Mesodermal cell (in vitro differentiated cells): Measurements from ENCODE around the gene GARNL3.

Experiments used
- H3K27ac ChIP-seq: 2 replicates; pipeline ENCODE4 v1.7.0; 2013; ENCODE audit warnings: mild to moderate bottlenecking, low read depth, low read length, moderate library complexity; ENCODE audit not compliant: severe bottlenecking
- H3K36me3 ChIP-seq: 2 replicates; pipeline ENCODE4 v1.7.1; 2013; ENCODE audit warnings: mild to moderate bottlenecking, low read length, moderate library complexity; ENCODE audit not compliant: control insufficient read depth, insufficient read depth
- H3K4me1 ChIP-seq: one replicate; pipeline ENCODE4 v1.7.1; 2013; ENCODE audit warnings: mild to moderate bottlenecking, low read length; ENCODE audit not compliant: insufficient read depth, control insufficient read depth, poor library complexity, severe bottlenecking
- H3K4me3 ChIP-seq: 2 replicates; pipeline ENCODE4 v1.7.0; 2013; ENCODE audit warnings: low read length, control low read depth, mild to moderate bottlenecking; ENCODE audit not compliant: insufficient read depth, poor library complexity, severe bottlenecking; ENCODE audit errors: extremely low read depth
- H3K9me3 ChIP-seq: 2 replicates; pipeline ENCODE4 v1.7.1; 2013; ENCODE audit warnings: mild to moderate bottlenecking, low read length, moderate library complexity; ENCODE audit not compliant: control insufficient read depth
- WGBS, 2 experiments: methylation state at CpG; one replicate each; pipeline ENCODE4 v1.1.5; 2013; ENCODE audit warnings: missing lambda C conversion rate in 2 of 2; ENCODE audit not compliant: insufficient coverage in 2 of 2; 5-methylcytosine and 5-hydroxymethylcytosine counted together

Gene GARNL3

DNA sequence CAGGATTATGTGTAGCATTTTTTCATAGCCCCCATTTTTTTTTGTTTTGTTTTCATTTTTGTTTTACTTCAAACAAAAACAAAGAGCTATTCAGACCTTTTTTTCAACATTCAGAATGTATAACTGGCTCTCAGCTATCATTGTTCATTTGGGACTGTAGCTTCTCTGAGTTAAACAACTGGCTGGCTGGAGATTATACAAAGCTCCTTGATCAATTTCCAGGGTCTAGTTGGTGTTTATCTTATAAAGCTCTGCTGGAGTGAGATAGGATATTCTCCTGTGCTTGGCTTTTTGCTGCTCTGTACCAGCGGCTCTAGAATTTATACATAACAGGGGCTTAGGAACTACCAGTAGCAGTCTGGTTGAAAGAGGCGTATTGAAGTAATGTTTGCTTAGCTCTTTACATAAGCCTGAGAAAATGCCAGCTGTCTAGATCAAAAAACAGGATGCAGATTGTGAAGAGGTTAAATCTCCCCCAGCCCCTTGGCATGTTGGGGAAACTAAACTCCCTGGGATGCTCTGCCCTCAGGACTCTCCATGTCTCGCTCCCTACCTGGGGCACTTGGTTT lies 15.2 kb downstream of the GARNL3 start:
- WGBS, 2 experiments = 83% methylated on average over 1 to 2 of the region's 3 CpGs
- Histone ChIP-seq H3K9me3 (no peaks in the 10 kb centered on the region), H3K4me1 (no peaks in the 10 kb centered on the region), H3K27ac (no peak overlapping the region), H3K4me3 (no peak overlapping the region), H3K36me3 (no peaks in the 10 kb centered on the region)

DNA sequence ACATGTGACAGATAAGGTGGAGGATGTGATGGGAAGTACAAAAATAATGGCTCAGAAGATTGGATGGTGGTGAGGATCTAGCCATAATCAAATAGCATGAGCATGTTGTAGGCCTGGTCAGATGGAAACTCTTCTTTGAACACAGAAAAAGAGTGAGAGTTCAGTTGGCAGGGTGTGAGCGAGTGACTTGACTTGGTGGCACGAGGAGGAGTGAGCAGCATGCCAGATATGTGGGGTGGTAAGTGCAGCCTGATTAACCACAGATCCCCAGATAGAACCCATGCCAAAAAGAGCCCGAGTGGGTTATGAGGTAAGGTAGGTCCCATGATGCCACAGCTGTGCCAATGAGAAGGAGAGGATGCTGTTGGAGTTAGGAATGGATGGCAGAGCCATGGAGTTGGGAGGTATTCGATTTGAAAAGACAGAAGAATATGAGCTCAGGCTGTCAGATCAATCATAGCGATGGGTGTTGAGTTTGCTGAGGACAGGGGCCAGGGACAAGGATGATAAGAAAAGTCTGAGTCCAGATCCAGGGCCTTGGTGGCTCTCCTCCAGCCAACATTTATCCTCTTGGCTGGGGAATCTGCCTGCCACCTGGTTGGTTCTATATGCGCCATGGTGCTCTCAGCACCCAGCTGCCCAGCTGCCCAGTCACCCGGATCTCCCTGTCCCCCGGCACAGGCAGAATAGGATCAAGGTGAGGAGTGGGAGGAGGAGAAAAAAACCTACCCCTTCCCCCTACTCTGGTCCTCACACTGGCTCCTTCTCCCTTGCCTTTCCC lies 16.5 kb downstream of the GARNL3 start:
- 83 to 93% methylated on average over 4 to 5 of the region's 8 CpGs for WGBS, 2 experiments
- Histone ChIP-seq H3K4me1 (no peaks in the 10 kb centered on the region), H3K27ac (no peak overlapping the region), H3K36me3 (no peaks in the 10 kb centered on the region), H3K4me3 (no peak overlapping the region), H3K9me3 (no peaks in the 10 kb centered on the region)

DNA sequence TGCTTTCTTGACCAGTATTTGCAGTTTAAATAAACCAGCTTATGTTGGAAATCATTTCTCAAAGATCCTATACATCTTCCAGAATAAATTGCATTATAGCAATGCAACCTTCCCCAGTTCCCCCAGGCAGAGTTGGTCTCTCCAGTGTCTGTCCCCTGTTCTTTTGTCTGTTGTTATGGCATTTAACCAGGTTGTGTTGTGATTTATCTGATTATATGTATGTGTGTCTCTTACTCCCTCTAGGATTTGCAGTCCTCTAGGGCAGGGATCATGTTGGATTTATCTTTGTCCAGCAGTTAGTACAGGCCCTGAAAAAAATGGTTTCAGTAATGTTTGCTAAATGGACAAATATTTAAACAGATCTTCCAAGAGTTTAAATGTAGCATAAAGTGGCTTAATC lies 17.3 kb downstream of the GARNL3 start:
- Histone ChIP-seq H3K27ac (no peak overlapping the region), H3K36me3 (no peaks in the 10 kb centered on the region), H3K9me3 (no peaks in the 10 kb centered on the region), H3K4me1 (no peaks in the 10 kb centered on the region), H3K4me3 (no peak overlapping the region)

DNA sequence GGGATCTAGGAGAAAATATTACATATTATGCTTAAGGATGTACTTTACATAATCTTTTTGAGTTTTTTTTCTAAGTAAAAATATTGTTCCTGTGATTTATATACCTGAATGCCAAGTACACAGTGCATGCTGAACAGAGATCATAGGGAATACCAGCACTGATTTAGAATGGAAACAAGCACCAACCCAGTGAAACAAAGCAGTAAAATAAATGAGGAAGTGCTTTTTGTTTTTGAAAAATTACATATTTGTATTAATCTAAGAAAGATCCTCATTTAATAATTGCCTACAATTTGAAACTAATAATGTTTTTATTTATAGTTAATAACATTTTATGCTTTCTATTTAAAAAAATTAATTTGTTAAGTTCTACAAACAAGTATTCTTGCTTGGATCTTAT lies 18.0 kb downstream of the GARNL3 start:
- no peak overlapping the region for H3K27ac ChIP-seq
- H3K4me1 ChIP-seq = no peaks in the 10 kb centered on the region
- no peaks in the 10 kb centered on the region for H3K9me3 ChIP-seq
- no peaks in the 10 kb centered on the region for H3K36me3 ChIP-seq
- H3K4me3 ChIP-seq = no peak overlapping the region

DNA sequence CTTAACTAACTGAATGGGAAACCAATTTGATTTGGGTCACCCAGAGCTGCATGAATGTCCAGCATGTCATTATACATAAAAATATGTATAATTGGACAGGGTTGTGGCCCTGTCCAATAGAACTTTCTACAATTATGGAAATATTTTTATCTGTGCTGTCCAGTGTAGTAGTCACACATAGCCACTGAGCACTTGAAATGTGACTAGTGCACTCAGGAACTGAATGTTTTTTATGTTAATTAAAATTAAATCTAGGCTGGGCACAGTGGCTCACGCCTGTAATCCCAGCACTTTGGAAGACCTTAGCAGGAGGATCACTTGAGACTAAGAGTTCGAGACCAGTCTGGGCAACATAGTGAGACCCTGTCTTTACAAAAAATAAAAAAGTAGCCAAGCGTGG lies 18.6 kb downstream of the GARNL3 start:
- H3K9me3 ChIP-seq = no peaks in the 10 kb centered on the region
- H3K36me3 ChIP-seq = no peaks in the 10 kb centered on the region
- WGBS, 2 experiments = 88 to 90% methylated on average over 2 to 3 of the region's 3 CpGs
- no peak overlapping the region for H3K27ac ChIP-seq
- no peaks in the 10 kb centered on the region for H3K4me1 ChIP-seq
- no peak overlapping the region for H3K4me3 ChIP-seq

DNA sequence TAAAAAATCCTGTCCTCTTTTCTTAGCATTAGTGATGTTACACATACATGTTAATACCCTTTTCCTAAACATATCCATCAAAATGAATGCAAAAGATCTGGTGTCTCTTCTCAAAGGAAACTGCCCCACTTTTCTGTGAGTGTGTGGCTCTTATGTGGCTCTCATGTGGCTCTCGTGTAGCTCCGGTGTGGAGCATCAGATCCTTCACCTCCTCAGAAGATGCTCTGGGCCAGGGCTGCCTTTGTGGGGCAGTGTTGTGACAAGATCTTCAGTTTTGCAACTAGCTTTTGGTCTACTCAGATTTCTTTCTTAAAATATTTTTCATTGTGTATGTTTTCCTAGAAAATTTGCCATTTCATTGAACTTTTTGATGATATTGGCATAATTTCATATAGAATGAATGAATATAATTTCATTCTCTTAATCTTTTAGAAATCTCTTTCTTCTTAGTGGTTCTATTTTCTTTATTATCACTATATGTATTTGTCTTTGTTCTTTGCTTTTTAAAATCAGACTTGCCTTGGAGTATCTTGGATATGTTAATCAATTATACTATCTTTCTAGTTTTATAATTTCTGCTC lies 19.4 kb downstream of the GARNL3 start:
- H3K9me3 ChIP-seq = no peaks in the 10 kb centered on the region

DNA sequence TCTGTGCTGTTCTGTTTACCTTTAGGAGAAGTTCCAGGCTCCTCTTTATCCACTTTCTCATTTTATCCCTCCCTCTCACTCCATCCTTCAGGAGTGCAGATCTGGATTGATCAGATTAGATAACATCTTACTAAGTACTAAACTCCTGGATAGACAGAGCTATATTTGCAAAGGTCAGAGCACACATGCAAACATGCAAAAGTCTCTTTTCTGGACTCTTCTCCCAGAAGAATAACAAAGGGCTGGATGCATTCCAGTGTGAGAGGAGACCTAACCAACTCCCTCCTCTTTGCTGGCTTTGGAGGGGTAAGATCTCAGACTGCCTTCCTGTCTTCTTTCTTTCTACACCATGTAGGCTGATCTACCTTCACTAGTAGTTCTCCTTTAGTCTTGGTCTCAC lies 21.4 kb downstream of the GARNL3 start:
- Histone ChIP-seq H3K36me3 (no peaks in the 10 kb centered on the region), H3K9me3 (no peaks in the 10 kb centered on the region), H3K4me1 (no peaks in the 10 kb centered on the region), H3K27ac (no peak overlapping the region), H3K4me3 (no peak overlapping the region)

More for the DNA sequence above, 19.4 kb downstream of the GARNL3 start:
- no peak overlapping the region for H3K4me3 ChIP-seq
- no peak overlapping the region for H3K27ac ChIP-seq
- no peaks in the 10 kb centered on the region for H3K4me1 ChIP-seq
- no peaks in the 10 kb centered on the region for H3K36me3 ChIP-seq
- no CpG with 5 or more reads among the region's 2 CpGs for WGBS, 2 experiments

DNA sequence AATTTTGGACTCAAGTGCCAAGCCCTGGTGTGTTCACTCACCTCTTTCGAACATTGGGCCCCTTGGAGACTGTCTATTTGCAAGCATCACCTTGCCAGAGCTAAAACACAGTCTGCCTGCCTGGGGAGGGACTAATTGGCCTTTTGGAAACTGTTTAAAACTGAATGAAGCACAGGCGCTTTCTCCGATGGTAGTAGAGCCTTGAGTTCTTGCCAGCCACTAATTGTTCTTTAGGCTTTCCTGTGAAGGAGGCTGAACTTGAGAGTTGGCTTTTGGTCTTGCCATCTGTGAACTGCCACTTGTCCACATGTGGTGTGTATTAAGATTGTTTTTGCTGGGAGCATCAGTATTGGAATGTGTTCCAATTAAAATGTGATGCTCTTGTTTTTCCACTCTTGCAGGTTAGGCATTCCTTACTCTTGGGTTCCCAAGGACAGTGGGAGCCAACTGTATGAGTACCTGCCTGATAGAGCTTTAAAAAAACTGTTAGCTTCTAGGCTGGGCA lies 26.0 kb downstream of the GARNL3 start:
- H3K27ac ChIP-seq = no peak overlapping the region
- no peak overlapping the region for H3K4me3 ChIP-seq
- 86 to 89% methylated on average over 3 of the region's 3 CpGs for WGBS, 2 experiments
- no peaks in the 10 kb centered on the region for H3K36me3 ChIP-seq
- no peaks in the 10 kb centered on the region for H3K4me1 ChIP-seq
- H3K9me3 ChIP-seq = no peaks in the 10 kb centered on the region

DNA sequence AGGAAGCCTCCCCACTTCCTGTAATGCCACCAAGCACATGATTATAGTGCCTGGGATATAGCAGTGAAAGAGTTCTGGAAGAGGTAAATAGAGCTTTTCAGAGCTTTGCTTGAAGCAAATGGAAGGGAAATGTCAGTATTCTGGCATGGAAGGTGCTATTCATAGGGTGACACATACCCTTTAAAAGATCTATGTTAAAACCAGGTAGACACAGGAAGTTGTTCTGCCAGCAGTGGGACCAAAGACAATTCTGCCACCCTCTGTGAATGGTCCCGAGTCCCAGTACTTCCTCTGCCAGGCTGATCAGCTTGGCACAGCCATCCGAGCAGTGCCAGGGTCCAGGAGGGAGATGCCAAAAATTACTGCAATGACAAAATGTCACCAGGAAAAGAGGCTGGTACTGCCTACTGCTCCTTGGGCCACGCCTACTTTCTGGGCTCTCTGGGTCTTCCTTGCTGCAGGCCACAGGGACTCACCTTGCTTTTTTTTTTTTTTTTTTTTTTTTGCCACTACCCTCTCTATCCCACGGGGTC lies 26.7 kb downstream of the GARNL3 start:
- WGBS, 2 experiments = 95 to 100% methylated on average over 3 to 4 of the region's 4 CpGs
- Histone ChIP-seq H3K36me3 (no peaks in the 10 kb centered on the region), H3K4me1 (no peaks in the 10 kb centered on the region), H3K27ac (no peak overlapping the region), H3K9me3 (no peaks in the 10 kb centered on the region), H3K4me3 (no peak overlapping the region)

DNA sequence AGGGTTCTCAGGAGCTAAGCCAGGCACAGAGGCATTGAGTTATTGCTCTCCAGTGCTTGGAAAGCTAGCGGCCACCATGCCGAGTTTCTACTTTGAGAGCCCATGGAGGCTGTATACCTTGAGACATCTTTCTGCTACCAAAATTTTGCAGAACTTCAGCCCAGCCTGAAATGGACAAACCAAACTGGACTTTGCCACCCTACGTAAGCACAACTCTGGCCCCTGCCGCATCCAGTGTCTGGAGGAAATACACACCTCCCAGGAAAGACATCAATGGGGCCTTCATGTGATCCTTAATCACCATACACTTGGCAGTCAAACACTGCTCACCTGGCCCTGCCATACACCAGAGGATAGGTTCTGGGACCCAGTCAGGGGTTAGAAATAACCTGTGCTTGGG lies 27.8 kb downstream of the GARNL3 start:
- H3K36me3 ChIP-seq = no peaks in the 10 kb centered on the region
- WGBS, 2 experiments = 88 to 93% methylated on average over 4 of the region's 4 CpGs
- H3K4me3 ChIP-seq = no peak overlapping the region
- H3K4me1 ChIP-seq = no peaks in the 10 kb centered on the region
- no peaks in the 10 kb centered on the region for H3K9me3 ChIP-seq
- H3K27ac ChIP-seq = no peak overlapping the region

DNA sequence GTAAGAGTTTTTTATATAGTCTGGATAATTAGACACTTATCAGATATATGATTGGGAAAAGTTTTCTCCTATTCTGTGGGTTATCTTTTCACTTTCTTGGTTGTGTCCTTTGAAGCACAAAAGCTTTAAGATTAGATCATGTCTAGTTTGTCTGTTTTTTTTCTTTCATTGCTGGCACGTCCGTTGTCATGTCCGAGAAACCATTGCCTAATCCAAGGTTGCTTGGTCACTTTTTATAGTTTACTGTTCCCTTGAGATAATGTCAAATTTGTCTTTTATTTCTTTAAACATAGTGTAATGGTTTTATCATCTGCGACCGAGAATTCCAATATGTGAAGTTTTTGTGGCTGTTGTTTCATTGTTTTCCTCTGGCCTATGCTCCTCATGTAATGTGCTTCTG lies 28.8 kb downstream of the GARNL3 start:
- WGBS, 2 experiments = no CpG with 5 or more reads among the region's 5 CpGs
- H3K27ac ChIP-seq = no peak overlapping the region

More for the DNA sequence above, 28.8 kb downstream of the GARNL3 start:
- no peaks in the 10 kb centered on the region for H3K4me1 ChIP-seq
- no peaks in the 10 kb centered on the region for H3K9me3 ChIP-seq
- no peaks in the 10 kb centered on the region for H3K36me3 ChIP-seq
- no peak overlapping the region for H3K4me3 ChIP-seq
